HepG2 (cell line): Measurements from ENCODE around the gene ZNF511. TPM values are rescaled to one million over a fixed set of nuclear protein-coding genes. Genes with fewer than 3 reads are reported as not detected.

Experiments
- ATAC-seq: fragments of 200-7000 bp; cut with Tn5 transposase; 3 replicates; pipeline ENCODE4 v1.9.1; 2020; ENCODE audit warnings: mild to moderate bottlenecking, moderate library complexity
- BruUV-seq: library from RNA; stranded (reverse); fragments of 400-500 nt; replicated peaks from 2 replicates; lab custom pipeline; 2021; lab: Mats Ljungman, UMichigan
- CTCF ChIA-PET: fragments of 300-600 bp; formaldehyde crosslinking; extraction: SDS; loops from one replicate; lab custom pipeline; 2021; ENCODE audit warnings: low total read pairs, inconsistent platforms, low intra/inter-chr PET ratio; lab: Yijun Ruan, JAX
- POLR2A ChIA-PET: fragments of 350-600 bp; sonication (Branson Sonifier 250); formaldehyde crosslinking; loops from one replicate; lab custom pipeline; 2020; ENCODE audit warnings: antibody characterized with exemption, inconsistent platforms; lab: Yijun Ruan, JAX
- DNase-seq: peaks from one replicate; pipeline ENCODE4 v3.0.0-alpha.2; 2015; ENCODE audit warnings: low spot score
- FAIRE-seq: peaks from 3 replicates; lab custom pipeline; 2011; peaks lifted over from hg19 to GRCh38; lab: Jason Lieb, UNC
- H2AFZ ChIP-seq: one replicate; pipeline ENCODE4 v1.6.1; 2011; ENCODE audit warnings: low read length, inconsistent platforms
- H3K27ac ChIP-seq: fragments of 300-600 bp; 3 replicates; pipeline ENCODE4 v1.8.0; 2011; ENCODE audit warnings: mixed run types, mild to moderate bottlenecking, mixed read lengths, low read length, inconsistent platforms; ENCODE audit not compliant: insufficient read depth; ENCODE audit errors: extremely low read length
- H3K27me3 ChIP-seq, 2 experiments: fragments of 200-600 bp in 1 of 2; 2 replicates in 1 of 2; 3 replicates in 1 of 2; pipeline versions ENCODE4 v1.6.0 to v1.8.0; 2011; ENCODE audit warnings: low read length in 2 of 2, mild to moderate bottlenecking in 2 of 2, moderate library complexity in 2 of 2, inconsistent platforms in 1 of 2; ENCODE audit not compliant: insufficient read depth in 2 of 2, control insufficient read depth in 1 of 2
- H3K36me3 ChIP-seq, 2 experiments: fragments of 200-600 bp in 1 of 2; replicated peaks in 1 of 2; 2 replicates in 1 of 2; 3 replicates in 1 of 2; pipeline versions ENCODE4 v1.5.1 to v1.8.0; 2011; ENCODE audit warnings: low read length in 2 of 2, inconsistent platforms in 1 of 2; ENCODE audit not compliant: insufficient read depth in 2 of 2, control insufficient read depth in 1 of 2
- H3K4me1 ChIP-seq: 2 replicates; pipeline ENCODE4 v1.5.1; 2012; ENCODE audit warnings: low read length, inconsistent platforms; ENCODE audit not compliant: insufficient read depth
- H3K4me2 ChIP-seq: 2 replicates; pipeline ENCODE4 v1.6.0; 2011; ENCODE audit warnings: low read depth, low read length, inconsistent platforms
- H3K4me3 ChIP-seq, 3 experiments: fragments of 200-600 bp in 1 of 3; sonication (generic), shearing (Covaris generic) in 1 of 3; replicated peaks in 1 of 3; 2 replicates each; pipeline ENCODE4 v1.5.1; 2011 to 2016; ENCODE audit warnings: low read length in 3 of 3, inconsistent platforms in 2 of 3, low read depth in 2 of 3, mild to moderate bottlenecking in 2 of 3, control low read depth in 1 of 3, mixed read lengths in 1 of 3; ENCODE audit not compliant: insufficient read depth in 1 of 3
- H3K79me2 ChIP-seq: one replicate; pipeline ENCODE4 v1.6.1; 2011; ENCODE audit warnings: low read length, inconsistent platforms; ENCODE audit not compliant: insufficient read depth
- H3K9ac ChIP-seq: 2 replicates; pipeline ENCODE4 v1.6.0; 2011; ENCODE audit warnings: mild to moderate bottlenecking, low read depth, low read length, inconsistent platforms; ENCODE audit not compliant: insufficient read depth
- H3K9me3 ChIP-seq: 2 replicates; pipeline ENCODE4 v1.5.1; 2012; ENCODE audit warnings: mild to moderate bottlenecking, low read length
- H4K20me1 ChIP-seq: 2 replicates; pipeline ENCODE4 v1.6.0; 2011; ENCODE audit warnings: inconsistent platforms, mild to moderate bottlenecking, low read length, moderate library complexity; ENCODE audit not compliant: insufficient read depth
- CHCHD3 ChIP-seq: sonication (generic); formaldehyde crosslinking; IDR thresholded peaks from 2 replicates; pipeline ENCODE4 v1.8.0; 2022; ENCODE audit warnings: mild to moderate bottlenecking, missing genetic modification reagents, moderate library complexity
- ELF3 ChIP-seq: IDR thresholded peaks from 2 replicates; pipeline ENCODE4 v1.6.1; 2016; ENCODE audit warnings: missing genetic modification reagents, missing compliant biosample characterization
- FOXP1 ChIP-seq, 2 experiments: fragments of 450-650 bp in 1 of 2; IDR thresholded peaks; 2 replicates each; pipeline ENCODE4 v1.6.1; 2017 to 2018; ENCODE audit warnings: antibody characterized with exemption in 1 of 2
- HNRNPH1 ChIP-seq: fragments of 200-400 bp; formaldehyde crosslinking; optimal IDR thresholded peaks from 2 replicates; pipeline ENCODE3; 2017; ENCODE audit warnings: mild to moderate bottlenecking, low read depth, low read length
- NR1H2 ChIP-seq: sonication (generic); formaldehyde crosslinking; IDR thresholded peaks from 2 replicates; pipeline ENCODE4 v1.8.1; 2022; ENCODE audit warnings: low read depth, missing genetic modification reagents, borderline replicate concordance
- NR2F6 ChIP-seq, 2 experiments: IDR thresholded peaks; 2 replicates each; pipeline ENCODE4 v1.6.1; 2016; ENCODE audit warnings: antibody characterized with exemption in 1 of 2, mild to moderate bottlenecking in 1 of 2
- PHF21A ChIP-seq: sonication (generic); formaldehyde crosslinking; IDR thresholded peaks from 2 replicates; pipeline ENCODE4 v1.5.0; 2020; ENCODE audit warnings: mild to moderate bottlenecking, missing genetic modification reagents
- RXRB ChIP-seq: IDR thresholded peaks from 2 replicates; pipeline ENCODE4 v1.6.1; 2016; ENCODE audit warnings: borderline replicate concordance, missing genetic modification reagents, missing compliant biosample characterization
- TGIF2 ChIP-seq: IDR thresholded peaks from 2 replicates; pipeline ENCODE4 v1.6.1; 2016; ENCODE audit warnings: control low read depth, missing compliant biosample characterization
- ZFAT ChIP-seq: sonication (generic); formaldehyde crosslinking; conservative IDR thresholded peaks from 2 replicates; pipeline ENCODE4 v1.8.1; 2023; ENCODE audit warnings: missing genetic modification reagents, inconsistent platforms
- WGBS: methylation state at CpG from one replicate; pipeline ENCODE4 v1.1.6; 2017; ENCODE audit warnings: low lambda C conversion rate; 5-methylcytosine and 5-hydroxymethylcytosine counted together
- in situ Hi-C: cut with HindIII; loops from 2 replicates; pipeline ENCODE4 v1.10.0; 2017; ENCODE audit warnings: low pct_unique_long_range_greater_than_20kb; ENCODE audit not compliant: extremely low pct_ligation_motif_present
- intact Hi-C: fragments of 100-400 bp; cut with micrococcal nuclease; formaldehyde crosslinking; loops from one replicate; pipeline ENCODE4 v1.10.0; 2022; ENCODE audit not compliant: unreplicated experiment
- polyA plus RNA-seq, 8 experiments: library from polyadenylated mRNA; depleted of rRNA in 3 of 8; stranded (reverse) in 7 of 8; unstranded in 1 of 8; fragments of >200 nt; fragmentation: Illumina TruSeq in 4 of 8; extraction: Trizol in 4 of 8; gene quantifications; 2 replicates each; pipeline versions ENCODE4 v1.2.1 to v1.2.3, GENCODE V29; 2011 to 2016; ENCODE audit warnings: low read depth in 4 of 8, missing spikeins in 1 of 8, mixed read lengths in 1 of 8; ENCODE audit not compliant: insufficient read depth in 1 of 8
- total RNA-seq, 5 experiments: library from RNA; depleted of rRNA; stranded (reverse); fragments of >200 nt; fragmentation: Illumina TruSeq; extraction: Trizol; gene quantifications; 2 replicates each; pipeline ENCODE4 v1.2.3, GENCODE V29; 2016; ENCODE audit warnings: low read depth in 1 of 5
- TF ChIP-seq, protein P1 (sequence below): sonication (generic); formaldehyde crosslinking; IDR thresholded peaks from 2 replicates; pipeline ENCODE4 v1.8.1; 2023; ENCODE audit warnings: mild to moderate bottlenecking, missing genetic modification reagents, borderline replicate concordance
- TF ChIP-seq, protein P2 (sequence below): sonication (generic); IDR thresholded peaks from 2 replicates; pipeline ENCODE4 v1.6.1; 2016; ENCODE audit warnings: low read depth, borderline replicate concordance
- TF ChIP-seq, protein P3 (sequence below): IDR thresholded peaks from 2 replicates; pipeline ENCODE4 v1.6.1; 2016; ENCODE audit warnings: mild to moderate bottlenecking

Gene ZNF511
- total and polyA plus RNA-seq, 2 of the 13 experiments (the other 11 are each of a cell fraction or from before 2014, with no cell fraction given), result 35.6 to 66.4 TPM

DNA sequence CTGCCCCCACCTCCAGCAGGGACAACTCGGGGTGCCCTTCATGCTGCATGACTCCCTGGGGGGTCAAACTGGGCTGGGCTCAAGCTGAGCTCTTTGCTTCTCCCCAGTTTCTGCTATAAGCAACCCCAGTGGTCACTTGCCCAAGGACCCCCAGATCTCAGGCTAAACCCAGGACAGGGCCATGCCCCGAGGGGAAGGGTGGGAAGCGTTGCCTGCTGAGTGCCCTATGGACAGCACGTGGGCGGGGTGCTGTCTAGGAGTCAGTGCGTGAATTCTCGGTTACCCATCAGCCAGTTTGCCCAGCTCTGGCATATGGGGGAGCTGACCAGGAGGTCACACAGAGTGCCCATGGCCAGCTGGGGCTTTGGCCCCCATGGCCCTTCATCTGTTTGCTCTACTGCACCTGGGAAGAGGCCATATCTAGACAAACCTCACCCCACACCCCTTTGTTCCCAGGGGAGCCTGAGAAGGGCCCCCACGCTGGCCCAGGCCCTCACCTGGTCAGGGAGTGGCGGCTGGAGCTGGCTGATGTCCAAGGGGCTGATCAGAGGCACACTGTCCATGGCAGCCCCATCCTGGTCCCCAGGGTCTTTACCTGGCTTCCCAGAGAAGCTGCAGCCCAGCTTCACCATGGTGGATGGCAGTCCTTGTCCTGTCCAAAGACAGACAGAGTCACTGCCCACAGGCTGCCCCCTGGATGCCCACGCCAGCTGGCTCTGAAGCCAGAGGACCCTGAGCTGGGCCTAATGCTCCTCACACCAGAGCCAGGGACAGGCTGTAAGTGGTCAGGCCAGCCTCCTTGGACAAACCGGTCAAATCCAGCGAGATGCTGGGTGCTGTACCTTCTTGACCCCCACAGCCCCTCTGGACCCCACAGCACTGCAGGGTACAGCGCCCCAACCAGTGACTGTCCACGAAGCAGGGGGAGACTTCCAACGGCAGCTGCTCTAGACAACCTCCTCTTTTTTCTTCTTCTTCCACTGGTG, 19.9 kb downstream of the ZNF511 start:
- DNase-seq (no peak), FAIRE-seq (no peak), ATAC-seq (no peak)
- no peaks in the 10 kb centered on the region for H3K36me3 ChIP-seq
- 38% methylated on average over 8 of the region's 15 CpGs for WGBS
- H3K9ac ChIP-seq, result no peak overlapping the region
- no TSS peak for BruUV-seq
- intact Hi-C loops (loop anchor here (1.0 to 10.0 kb wide), 3 partner anchors 21 to 66 kb away; partner anchors contain the start of genes ECHS1, MTG1 and PAOX), in situ Hi-C loops (no loop called here)
- H3K4me3 ChIP-seq, result no peak overlapping the region; a peak in 1 of 6 replicates
- peaks cover 29% of the 10 kb centered on the region for H3K4me1 ChIP-seq
- ChIA-PET CTCF (interaction anchor here (0.6 to 0.8 kb wide), 2 partner anchors 10 to 15 kb away, joined by 3 read pairs; no protein-coding TSS in a partner anchor), POLR2A (interaction anchor here (1.8 to 4.5 kb wide), 4 partner anchors 19 to 50 kb away, joined by 7 to 31 read pairs (median 10); partner anchors contain the start of genes FUOM, PAOX and PRAP1)
- TF ChIP-seq NR2F6 (IDR thresholded peaks at IDR 0.05) (no peak), NR2F6 (CRISPR knock-in tag; IDR thresholded peaks at IDR 0.05) (no peak), FOXP1 (IDR thresholded peaks at IDR 0.05) (no peak), FOXP1 (CRISPR knock-in tag; IDR thresholded peaks at IDR 0.05) (no peak), ELF3 (CRISPR knock-in tag) (no peak), ZFAT (CRISPR knock-in tag) (no peak), NR1H2 (CRISPR knock-in tag) (no peak), PHF21A (CRISPR knock-in tag) (no peak), TGIF2 (CRISPR knock-in tag) (no peak), CHCHD3 (CRISPR knock-in tag) (no peak), RXRB (CRISPR knock-in tag) (no peak), HNRNPH1 (no peak)
- TF ChIP-seq, protein P1, sequence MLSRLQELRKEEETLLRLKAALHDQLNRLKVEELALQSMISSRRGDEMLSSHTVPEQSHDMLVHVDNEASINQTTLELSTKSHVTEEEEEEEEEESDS, result no peak
- TF ChIP-seq, protein P2, sequence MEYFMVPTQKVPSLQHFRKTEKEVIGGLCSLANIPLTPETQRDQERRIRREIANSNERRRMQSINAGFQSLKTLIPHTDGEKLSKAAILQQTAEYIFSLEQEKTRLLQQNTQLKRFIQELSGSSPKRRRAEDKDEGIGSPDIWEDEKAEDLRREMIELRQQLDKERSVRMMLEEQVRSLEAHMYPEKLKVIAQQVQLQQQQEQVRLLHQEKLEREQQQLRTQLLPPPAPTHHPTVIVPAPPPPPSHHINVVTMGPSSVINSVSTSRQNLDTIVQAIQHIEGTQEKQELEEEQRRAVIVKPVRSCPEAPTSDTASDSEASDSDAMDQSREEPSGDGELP, result no peak
- TF ChIP-seq, protein P3, sequence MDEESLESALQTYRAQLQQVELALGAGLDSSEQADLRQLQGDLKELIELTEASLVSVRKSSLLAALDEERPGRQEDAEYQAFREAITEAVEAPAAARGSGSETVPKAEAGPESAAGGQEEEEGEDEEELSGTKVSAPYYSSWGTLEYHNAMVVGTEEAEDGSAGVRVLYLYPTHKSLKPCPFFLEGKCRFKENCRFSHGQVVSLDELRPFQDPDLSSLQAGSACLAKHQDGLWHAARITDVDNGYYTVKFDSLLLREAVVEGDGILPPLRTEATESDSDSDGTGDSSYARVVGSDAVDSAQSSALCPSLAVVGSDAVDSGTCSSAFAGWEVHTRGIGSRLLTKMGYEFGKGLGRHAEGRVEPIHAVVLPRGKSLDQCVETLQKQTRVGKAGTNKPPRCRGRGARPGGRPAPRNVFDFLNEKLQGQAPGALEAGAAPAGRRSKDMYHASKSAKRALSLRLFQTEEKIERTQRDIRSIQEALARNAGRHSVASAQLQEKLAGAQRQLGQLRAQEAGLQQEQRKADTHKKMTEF, result no peak
- H3K27ac ChIP-seq, result no peak overlapping the region
- peaks cover 7 to 70% of the 10 kb centered on the region in 2 experiments for H3K27me3 ChIP-seq
- no peaks in the 10 kb centered on the region for H3K9me3 ChIP-seq
- H3K79me2 ChIP-seq, result no peaks in the 10 kb centered on the region
- H2AFZ ChIP-seq, result no peak overlapping the region
- no peaks in the 10 kb centered on the region for H4K20me1 ChIP-seq
- H3K4me2 ChIP-seq, result no peak overlapping the region
